ENCODE measurements around the gene LONP2. TPM values are rescaled to one million over a fixed set of nuclear protein-coding genes. Genes with fewer than 3 reads are reported as not detected.
A peak's percentile ranks its signal among the peaks of the same experiment; 100 is the strongest.

Gene LONP2
- total and polyA plus RNA-seq, 2 of the 13 experiments (the other 11 are each of a cell fraction or from before 2014, with no cell fraction given) = 39.2 to 63.3 TPM

GRCh38 chr16:48244080-48244862, at the start of gene LONP2 (continued):
- TF ChIP-seq PRDM15 (CRISPR knock-in tag; IDR thresholded peaks at IDR 0.05) (peak; percentile 23; the same call in 1 of the 2 replicates), BHLHE40 (IDR thresholded peaks at IDR 0.05; ENCODE audit: low read length) (peak; percentile 50; the same call in 1 of the 2 replicates), HOXA5 (CRISPR knock-in tag; IDR thresholded peaks at IDR 0.05) (peak; percentile 89; the same call in 1 of the 2 replicates), ZNF614 (CRISPR knock-in tag; IDR thresholded peaks at IDR 0.05; ENCODE audit: borderline replicate concordance) (peak; percentile 93), HCFC1 (IDR thresholded peaks at IDR 0.05; ENCODE audit: low read depth, low read length) (peak; percentile 65), PTBP1 (IDR thresholded peaks at IDR 0.05; ENCODE audit: low read depth, low read length, poor library complexity, severe bottlenecking) (peak; percentile 35), KDM6A (CRISPR knock-in tag; IDR thresholded peaks at IDR 0.05; ENCODE audit: low read depth) (no peak), SP140L (CRISPR knock-in tag; IDR thresholded peaks at IDR 0.05; ENCODE audit: borderline replicate concordance) (peak; percentile 28; the same call in 1 of the 2 replicates), KLF9 (CRISPR knock-in tag; IDR thresholded peaks at IDR 0.05; ENCODE audit: low read depth) (peak; percentile 76; the same call in 1 of the 2 replicates), TRIM22 (IDR thresholded peaks at IDR 0.05) (no peak), GLMP (CRISPR knock-in tag; IDR thresholded peaks at IDR 0.05; ENCODE audit: borderline replicate concordance) (no peak; the same call in 1 of the 2 replicates), ZNF570 (CRISPR knock-in tag; IDR thresholded peaks at IDR 0.05; ENCODE audit: borderline replicate concordance) (no peak), SOX6 (IDR thresholded peaks at IDR 0.05) (no peak), SOX6 (CRISPR knock-in tag; IDR thresholded peaks at IDR 0.05) (peak; percentile 75), ZNF136 (CRISPR knock-in tag; IDR thresholded peaks at IDR 0.05; ENCODE audit: low read depth) (no peak), ZFP36 (IDR thresholded peaks at IDR 0.05; ENCODE audit: borderline replicate concordance, low read depth, low read length, partially characterized antibody) (no peak), ZNF503 (CRISPR knock-in tag; IDR thresholded peaks at IDR 0.05) (peak; percentile 89; the same call in 1 of the 2 replicates), ZNF580 (CRISPR knock-in tag; IDR thresholded peaks at IDR 0.05; ENCODE audit: borderline replicate concordance, low read depth) (peak; percentile 97), NBN (conservative IDR thresholded peaks at IDR 0.05) (no peak), RAD51 (IDR thresholded peaks at IDR 0.05; ENCODE audit: borderline replicate concordance) (no peak)
